Measurements from ENCODE around the gene ZNF200. TPM values are rescaled to one million over a fixed set of nuclear protein-coding genes. Genes with fewer than 3 reads are reported as not detected.

ZNF200 gene
- total and polyA plus RNA-seq, 2 donors (not counting 1 experiment from before 2014, with no cell fraction given), result 5.9 to 8.1 TPM

GRCh38 chr16:3188925-3189825 is 45.8 kb downstream of the ZNF200 start:
- H3K9ac ChIP-seq (ENCODE audit: insufficient read depth, low read length), result peak overlapping the region; percentile 40

GRCh38 chr16:3188675-3188924 is 46.4 kb downstream of the ZNF200 start:
- no peaks in the 10 kb centered on the region for H3K9me3 ChIP-seq (ENCODE audit: control insufficient read depth, insufficient read depth, low read depth, low read length)
- H3K27ac ChIP-seq (ENCODE audit: insufficient read depth, low read length), result no peak overlapping the region
- peaks cover 4% of the 10 kb centered on the region for H3K27me3 ChIP-seq (ENCODE audit: control insufficient read depth, insufficient read depth, low read length)
- no peaks in the 10 kb centered on the region for H4K20me1 ChIP-seq (ENCODE audit: control insufficient read depth, extremely low read depth, insufficient read depth, low read length)
- H3K9ac ChIP-seq (ENCODE audit: insufficient read depth, low read length), result peak overlapping the region; percentile 36
- peak overlapping the region; percentile 94 for H2AFZ ChIP-seq (ENCODE audit: low read length)
- H3K4me1 ChIP-seq (ENCODE audit: control insufficient read depth, extremely low read depth, insufficient read depth, low read length), result peaks cover 2% of the 10 kb centered on the region
- no peak for TF ChIP-seq CTCF (conservative IDR thresholded peaks at IDR 0.05 in 1 of 2, IDR thresholded peaks at IDR 0.05 in 1 of 2; ENCODE audit: low read depth in 1 of 2, low read length in 2 of 2)
- TF ChIP-seq EZH2 (IDR thresholded peaks at IDR 0.05; ENCODE audit: low read length, missing control alignments), result no peak
- peak overlapping the region; percentile 88 for H3K4me2 ChIP-seq (ENCODE audit: extremely low read depth, insufficient read depth, low read length)
- no peaks in the 10 kb centered on the region for H3K36me3 ChIP-seq (ENCODE audit: control insufficient read depth, insufficient read depth, low read length)
- H3K4me3 ChIP-seq (replicated peaks in 1 of 4; ENCODE audit: control extremely low read depth in 1 of 4, insufficient read depth in 1 of 4, low read depth in 3 of 4, low read length in 4 of 4), result peak overlapping the region; percentile 64 to 77 (median 70)
- no peaks in the 10 kb centered on the region for H3K79me2 ChIP-seq (ENCODE audit: control insufficient read depth, insufficient read depth, low read length)
- no peak for DNase-seq (ENCODE audit: low read depth in 2 of 2)

More at GRCh38 chr16:3188925-3189825, 45.8 kb downstream of the ZNF200 start:
- Histone ChIP-seq H3K36me3 (ENCODE audit: control insufficient read depth, insufficient read depth, low read length) (no peaks in the 10 kb centered on the region), H3K9me3 (ENCODE audit: control insufficient read depth, insufficient read depth, low read depth, low read length) (no peaks in the 10 kb centered on the region), H3K27me3 (ENCODE audit: control insufficient read depth, insufficient read depth, low read length) (peaks cover 4% of the 10 kb centered on the region), H3K4me1 (ENCODE audit: control insufficient read depth, extremely low read depth, insufficient read depth, low read length) (peaks cover 2% of the 10 kb centered on the region), H2AFZ (ENCODE audit: low read length) (peak overlapping the region; percentile 94), H3K4me3 (replicated peaks in 1 of 4; ENCODE audit: control extremely low read depth in 1 of 4, insufficient read depth in 1 of 4, low read depth in 3 of 4, low read length in 4 of 4) (peak overlapping the region; percentile 64 to 77 (median 70)), H3K4me2 (ENCODE audit: extremely low read depth, insufficient read depth, low read length) (peak overlapping the region; percentile 88), H3K79me2 (ENCODE audit: control insufficient read depth, insufficient read depth, low read length) (no peaks in the 10 kb centered on the region), H4K20me1 (ENCODE audit: control insufficient read depth, extremely low read depth, insufficient read depth, low read length) (no peaks in the 10 kb centered on the region), H3K27ac (ENCODE audit: insufficient read depth, low read length) (peak overlapping the region; percentile 22)
- no peak for TF ChIP-seq EZH2 (IDR thresholded peaks at IDR 0.05; ENCODE audit: low read length, missing control alignments)
- DNase-seq (ENCODE audit: low read depth in 2 of 2), result peak; percentile 60 to 71

- Histone ChIP-seq H3K4me2 (ENCODE audit: extremely low read depth, insufficient read depth, low read length) (peak within 1 kb of the TSS; percentile 88), H3K36me3 (ENCODE audit: control insufficient read depth, insufficient read depth, low read length) (no peaks in the 10 kb centered on the region), H3K27ac (ENCODE audit: insufficient read depth, low read length) (peak within 1 kb of the TSS; percentile 22), H4K20me1 (ENCODE audit: control insufficient read depth, extremely low read depth, insufficient read depth, low read length) (no peaks in the 10 kb centered on the region), H3K9me3 (ENCODE audit: control insufficient read depth, insufficient read depth, low read depth, low read length) (no peaks in the 10 kb centered on the region), H3K4me3 (replicated peaks in 1 of 4; ENCODE audit: control extremely low read depth in 1 of 4, insufficient read depth in 1 of 4, low read depth in 3 of 4, low read length in 4 of 4) (peak within 1 kb of the TSS; percentile 64 to 77 (median 70)), H3K9ac (ENCODE audit: insufficient read depth, low read length) (peak within 1 kb of the TSS; percentile 39), H2AFZ (ENCODE audit: low read length) (peak within 1 kb of the TSS; percentile 94), H3K79me2 (ENCODE audit: control insufficient read depth, insufficient read depth, low read length) (no peaks in the 10 kb centered on the region), H3K27me3 (ENCODE audit: control insufficient read depth, insufficient read depth, low read length) (peaks cover 4% of the 10 kb centered on the region), H3K4me1 (ENCODE audit: control insufficient read depth, extremely low read depth, insufficient read depth, low read length) (peaks cover 5% of the 10 kb centered on the region)
- DNase-seq (ENCODE audit: low read depth in 2 of 2), result peak; percentile 45 to 77
- TF ChIP-seq CTCF (conservative IDR thresholded peaks at IDR 0.05 in 1 of 2, IDR thresholded peaks at IDR 0.05 in 1 of 2; ENCODE audit: low read depth in 1 of 2, low read length in 2 of 2), result no peak
- TF ChIP-seq EZH2 (IDR thresholded peaks at IDR 0.05; ENCODE audit: low read length, missing control alignments), result no peak
Observed at GRCh38 chr16:3187798-3188674, 46.9 kb downstream of the ZNF200 start, which contains the start of gene OR1F1. Gene OR1F1 (plus strand): TSS chr16:3188204.
